T-helper 17 cell (primary cell): ENCODE data around the gene CSNK2A1. TPM values are rescaled to one million over a fixed set of nuclear protein-coding genes. Genes with fewer than 3 reads are reported as not detected.
A peak's percentile ranks its signal among the peaks of the same experiment; 100 is the strongest.

ENCODE experiments used
- ATAC-seq: fragments of 150-1000 bp; cut with Tn5 transposase; 2 replicates; pipeline ENCODE4 v1.10.0; 2021; ENCODE audit warnings: mild to moderate bottlenecking, moderate library complexity
- DNase-seq, 3 donors: peaks; one replicate each; pipeline versions ENCODE4 v3.0.0 to v3.0.0-alpha.2; 2020 to 2021
- H3K9me3 ChIP-seq: one replicate; pipeline ENCODE4 v1.7.0; 2013; ENCODE audit warnings: low read length, mild to moderate bottlenecking; ENCODE audit not compliant: control insufficient read depth, poor library complexity, severe bottlenecking
- H3K27ac Mint-ChIP-seq: one replicate; pipeline ENCODE4 v1.8.0; 2022; ENCODE audit warnings: mild to moderate bottlenecking, moderate library complexity, mixed read lengths
- H3K27me3 Mint-ChIP-seq: one replicate; pipeline ENCODE4 v1.8.0; 2022; ENCODE audit warnings: mixed read lengths
- H3K36me3 Mint-ChIP-seq: one replicate; pipeline ENCODE4 v1.8.0; 2022; ENCODE audit warnings: low read depth, mixed read lengths
- H3K4me1 Mint-ChIP-seq: one replicate; pipeline ENCODE4 v1.8.0; 2022; ENCODE audit warnings: mild to moderate bottlenecking, mixed read lengths
- H3K4me3 Mint-ChIP-seq: one replicate; pipeline ENCODE4 v1.8.0; 2022; ENCODE audit warnings: mild to moderate bottlenecking, moderate library complexity, mixed read lengths
- total RNA-seq, 4 donors: library from RNA in 2 of 4; stranded (reverse) in 2 of 4; gene quantifications; one replicate each; pipeline ENCODE4 v1.2.3 and lab custom pipeline; 2022 to 2026

CSNK2A1 gene
- total RNA-seq, 2 donors from 2014 or later, result 63.8 to 69.0 TPM

DNA sequence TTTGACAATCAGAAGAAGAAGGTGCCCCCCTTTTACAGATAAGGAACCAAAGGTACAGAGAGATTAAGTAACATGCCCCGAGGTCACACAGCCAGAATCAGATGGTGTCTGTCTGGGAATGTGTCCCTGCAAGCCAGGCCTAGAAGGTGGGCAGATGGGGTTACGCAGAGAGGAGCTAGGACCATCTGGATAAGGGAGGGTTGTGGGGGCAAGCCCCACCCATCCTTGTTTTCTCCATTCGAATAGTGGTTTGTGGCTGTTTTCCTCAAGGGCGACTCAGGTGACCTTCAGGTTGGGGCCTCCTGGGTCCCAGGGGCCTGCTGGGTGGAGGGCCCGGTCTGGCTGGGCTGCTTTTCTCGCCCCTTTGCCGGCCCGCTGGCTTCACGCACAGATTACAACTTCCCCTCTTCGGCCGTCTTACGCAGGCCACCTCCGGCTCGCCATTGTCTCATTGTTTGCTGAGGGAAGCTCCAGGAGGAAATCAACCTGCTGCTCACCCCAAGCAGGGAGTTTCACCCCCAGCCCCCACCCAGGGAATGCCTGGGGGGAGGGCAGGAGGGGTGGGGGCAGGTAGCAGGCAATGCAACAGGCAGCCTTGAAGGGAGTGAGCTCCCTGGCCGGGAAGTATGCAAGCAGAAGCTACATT, 30.8 kb upstream of the CSNK2A1 start:
- Mint-ChIP-seq H3K27ac (no peak overlapping the region), H3K36me3 (peaks cover 9% of the 10 kb centered on the region), H3K27me3 (peaks cover 54% of the 10 kb centered on the region), H3K4me1 (peaks cover 3% of the 10 kb centered on the region), H3K4me3 (no peak overlapping the region)
- no peak for ATAC-seq
- DNase-seq, result no peak
- no peaks in the 10 kb centered on the region for H3K9me3 ChIP-seq

DNA sequence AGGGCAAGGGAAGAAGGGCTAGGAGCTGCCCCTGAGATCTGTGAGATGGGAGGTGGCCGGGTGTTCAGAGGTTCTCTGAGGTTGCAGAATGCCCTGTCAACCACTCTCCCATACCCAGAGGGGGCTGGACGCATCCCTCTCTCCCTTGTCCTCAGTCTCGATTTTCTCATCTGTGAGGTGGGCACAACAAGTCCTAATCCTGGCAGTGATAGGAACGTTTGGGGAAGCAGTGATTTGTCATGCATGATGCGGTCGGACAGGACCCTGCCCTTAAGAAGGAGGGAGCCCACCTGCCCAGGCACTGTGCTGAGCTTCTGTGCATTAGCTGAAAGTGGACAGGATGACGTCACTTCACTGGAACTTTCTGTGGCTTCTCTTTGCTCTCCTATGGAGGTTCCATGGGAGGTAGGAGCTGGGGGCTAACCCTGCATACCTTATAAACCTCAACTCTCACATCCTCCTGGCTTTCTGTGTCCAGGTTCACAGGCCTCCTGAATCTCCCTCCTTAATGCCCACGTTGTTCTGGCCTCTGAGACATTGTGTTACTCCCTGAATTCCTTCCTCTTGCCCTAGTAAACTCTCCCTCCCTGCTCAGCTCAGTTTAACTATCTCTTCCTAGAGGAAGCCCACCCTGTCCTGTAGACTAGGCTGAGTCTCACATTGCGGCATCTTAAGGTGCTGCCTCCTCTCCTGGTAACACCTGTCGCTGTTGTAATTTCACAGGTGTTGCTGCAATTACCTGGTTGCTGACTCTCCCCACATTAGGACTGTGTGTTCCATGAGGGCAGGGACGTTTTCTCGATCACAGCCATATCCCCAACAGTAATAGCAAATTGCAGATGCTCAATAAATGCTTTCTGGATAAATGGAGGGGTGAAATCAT, 30.1 kb upstream of the CSNK2A1 start:
- H3K4me3 Mint-ChIP-seq, result no peak overlapping the region
- peaks cover 60% of the 10 kb centered on the region for H3K27me3 Mint-ChIP-seq
- H3K27ac Mint-ChIP-seq, result no peak overlapping the region
- DNase-seq, result no peak
- peaks cover 9% of the 10 kb centered on the region for H3K36me3 Mint-ChIP-seq
- no peaks in the 10 kb centered on the region for H3K9me3 ChIP-seq
- ATAC-seq, result no peak
- H3K4me1 Mint-ChIP-seq, result peaks cover 6% of the 10 kb centered on the region

DNA sequence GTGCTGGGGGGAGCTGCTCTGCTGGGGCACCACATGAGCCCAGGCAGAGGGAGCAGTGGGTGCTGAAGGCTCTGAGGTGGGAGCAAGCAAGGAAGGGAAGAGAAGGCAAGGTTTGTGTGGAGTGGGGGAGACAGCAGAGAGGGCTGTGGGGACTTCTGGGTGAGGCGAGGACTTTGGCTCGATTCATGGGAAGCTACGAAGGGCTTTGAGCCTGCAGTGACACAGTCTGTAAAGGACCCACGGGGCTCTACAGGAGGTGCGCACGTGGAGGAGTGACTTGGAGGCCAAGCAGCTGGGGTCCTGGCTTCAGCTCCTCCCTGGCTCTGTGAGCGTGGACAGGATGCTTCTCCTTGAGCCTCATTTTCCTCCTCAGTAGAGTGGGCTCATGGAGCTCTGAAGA, 29.1 kb upstream of the CSNK2A1 start:
- DNase-seq (no peak), ATAC-seq (no peak)
- H3K4me1 Mint-ChIP-seq, result peaks cover 7% of the 10 kb centered on the region
- H3K27me3 Mint-ChIP-seq, result peaks cover 63% of the 10 kb centered on the region
- H3K4me3 Mint-ChIP-seq, result no peak overlapping the region
- H3K27ac Mint-ChIP-seq, result no peak overlapping the region
- H3K36me3 Mint-ChIP-seq, result peaks cover 9% of the 10 kb centered on the region
- no peaks in the 10 kb centered on the region for H3K9me3 ChIP-seq

DNA sequence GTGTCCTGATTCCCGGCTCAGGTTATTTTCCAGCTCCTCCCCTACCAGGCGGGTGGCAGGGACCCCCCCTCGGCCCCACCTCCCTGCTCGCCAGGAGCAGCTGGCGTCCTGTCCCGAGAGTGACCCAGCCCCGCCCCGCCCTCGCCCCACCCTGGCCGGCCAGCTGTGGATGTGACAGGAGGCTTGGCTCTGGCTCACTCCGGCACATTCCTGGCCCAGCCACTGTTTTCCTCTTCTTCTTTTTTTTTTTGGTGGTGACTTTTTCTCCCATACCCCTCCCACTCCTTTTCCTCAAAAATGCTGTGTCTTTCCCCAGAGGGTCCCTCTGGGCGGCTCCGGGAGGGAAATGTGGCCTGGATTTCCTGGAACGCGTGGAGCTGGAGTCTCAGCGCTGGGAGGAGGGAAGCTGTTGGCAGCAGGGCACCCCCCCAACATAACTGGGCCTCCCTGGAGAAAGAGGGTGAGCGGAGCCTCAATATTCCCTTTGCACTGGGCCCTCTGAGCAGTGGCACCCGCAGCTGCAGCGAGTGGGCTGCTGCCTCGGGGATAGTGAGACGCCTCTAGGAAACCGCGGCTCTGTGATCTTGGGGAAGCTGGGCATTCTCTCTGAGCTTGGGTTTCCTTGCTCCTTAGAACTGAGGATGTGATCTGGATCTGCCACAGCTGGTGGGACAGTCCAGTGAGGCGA, 28.3 kb upstream of the CSNK2A1 start:
- no peak overlapping the region for H3K27ac Mint-ChIP-seq
- DNase-seq (no peak), ATAC-seq (no peak)
- no peaks in the 10 kb centered on the region for H3K9me3 ChIP-seq
- H3K4me1 Mint-ChIP-seq, result peaks cover 7% of the 10 kb centered on the region
- H3K4me3 Mint-ChIP-seq, result no peak overlapping the region
- H3K36me3 Mint-ChIP-seq, result peaks cover 11% of the 10 kb centered on the region
- H3K27me3 Mint-ChIP-seq, result peaks cover 71% of the 10 kb centered on the region

DNA sequence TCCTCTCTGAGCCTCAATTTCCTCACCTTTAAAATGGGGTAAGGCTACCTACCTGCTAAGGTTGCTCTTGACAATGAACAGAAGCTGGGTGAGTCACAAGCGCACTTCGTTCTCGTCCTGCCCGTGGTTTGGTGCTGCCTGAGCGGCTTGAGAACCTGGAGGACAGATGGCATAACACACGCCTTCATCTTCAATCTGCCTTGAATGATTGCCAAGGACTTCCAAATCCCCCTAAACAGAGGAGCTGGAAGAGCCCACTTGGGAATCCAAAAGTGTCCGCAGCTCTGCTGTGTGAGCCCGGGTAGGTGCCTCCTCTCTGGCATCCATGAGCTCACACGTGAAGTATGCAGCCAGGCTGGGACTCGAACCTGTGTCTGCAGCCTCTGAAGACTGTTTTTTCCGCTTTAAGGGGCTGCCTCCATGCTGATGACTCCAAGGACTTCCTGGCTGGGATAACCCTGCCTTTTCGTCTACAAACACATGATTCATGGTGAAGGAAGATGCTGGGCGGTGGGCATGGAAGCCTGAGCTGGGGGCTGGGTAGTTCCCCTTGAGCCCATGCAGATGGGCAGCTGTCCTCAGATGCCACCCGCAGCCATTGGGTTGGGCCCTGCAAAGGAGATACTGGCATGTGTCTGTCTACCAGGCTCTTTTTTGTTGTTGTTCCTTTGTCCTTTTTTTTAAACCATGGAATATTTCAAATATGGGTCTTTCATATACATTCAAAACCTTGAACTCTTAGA, 25.3 kb upstream of the CSNK2A1 start:
- Mint-ChIP-seq H3K4me1 (peaks cover 9% of the 10 kb centered on the region), H3K27me3 (peaks cover 59% of the 10 kb centered on the region), H3K36me3 (peaks cover 10% of the 10 kb centered on the region), H3K4me3 (no peak overlapping the region), H3K27ac (no peak overlapping the region)
- DNase-seq (no peak), ATAC-seq (no peak)
- no peaks in the 10 kb centered on the region for H3K9me3 ChIP-seq

DNA sequence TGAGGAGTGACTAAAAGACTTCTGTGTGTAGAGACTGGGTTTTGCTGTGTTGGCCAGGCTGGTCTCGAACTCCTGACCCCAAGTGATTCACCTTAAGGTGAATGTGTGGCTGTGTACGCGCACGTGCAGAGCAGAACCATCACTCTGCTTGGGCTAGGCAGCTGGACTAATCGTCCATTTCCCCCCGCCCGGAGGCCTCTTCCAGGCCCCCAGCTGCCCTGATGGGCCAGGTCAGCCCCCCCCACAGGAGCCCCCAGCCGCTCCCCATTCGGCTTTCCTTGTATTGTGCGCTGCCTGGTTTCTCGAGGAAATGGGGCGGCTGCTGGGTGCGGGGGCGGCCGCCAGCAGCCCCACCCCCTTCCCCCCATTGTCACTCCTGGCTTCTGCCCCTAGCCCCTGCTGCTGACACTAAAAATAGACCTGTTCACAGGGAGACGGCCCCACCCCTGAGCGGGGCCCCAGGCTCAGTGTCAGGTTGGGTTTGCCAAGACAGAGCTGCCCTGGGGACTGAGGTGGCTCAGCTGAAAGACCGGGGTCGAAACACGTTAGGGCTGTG, 24.6 kb upstream of the CSNK2A1 start:
- ATAC-seq (no peak), DNase-seq (no peak)
- Mint-ChIP-seq H3K27ac (no peak overlapping the region), H3K4me1 (peaks cover 9% of the 10 kb centered on the region), H3K36me3 (peaks cover 8% of the 10 kb centered on the region), H3K4me3 (no peak overlapping the region), H3K27me3 (peaks cover 52% of the 10 kb centered on the region)
- H3K9me3 ChIP-seq, result no peaks in the 10 kb centered on the region

DNA sequence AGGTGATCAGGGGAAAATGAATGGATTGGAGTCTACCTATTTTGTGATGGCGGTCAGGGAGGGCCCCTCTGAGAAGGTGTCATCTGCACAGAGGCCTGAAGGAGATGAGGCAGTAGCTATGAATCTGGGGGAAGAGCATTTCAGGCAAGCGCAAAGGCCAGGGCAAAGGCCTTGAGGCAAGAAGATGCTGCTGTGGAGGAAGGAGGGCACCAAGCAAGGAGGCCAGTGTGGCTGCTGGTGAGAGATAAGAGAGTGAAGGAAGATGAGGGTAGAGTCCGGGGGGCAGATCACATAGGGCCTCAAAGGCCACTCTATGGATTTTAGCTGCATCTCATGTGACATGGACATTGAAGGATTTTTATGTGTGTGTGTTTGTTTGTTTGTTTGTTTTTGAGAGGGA, 20.6 kb upstream of the CSNK2A1 start:
- Mint-ChIP-seq H3K27me3 (peaks cover 49% of the 10 kb centered on the region), H3K4me1 (peaks cover 9% of the 10 kb centered on the region), H3K4me3 (no peak overlapping the region), H3K36me3 (peaks cover 2% of the 10 kb centered on the region), H3K27ac (peak overlapping the region; percentile 47)
- H3K9me3 ChIP-seq, result no peaks in the 10 kb centered on the region
- ATAC-seq (no peak), DNase-seq (no peak)

DNA sequence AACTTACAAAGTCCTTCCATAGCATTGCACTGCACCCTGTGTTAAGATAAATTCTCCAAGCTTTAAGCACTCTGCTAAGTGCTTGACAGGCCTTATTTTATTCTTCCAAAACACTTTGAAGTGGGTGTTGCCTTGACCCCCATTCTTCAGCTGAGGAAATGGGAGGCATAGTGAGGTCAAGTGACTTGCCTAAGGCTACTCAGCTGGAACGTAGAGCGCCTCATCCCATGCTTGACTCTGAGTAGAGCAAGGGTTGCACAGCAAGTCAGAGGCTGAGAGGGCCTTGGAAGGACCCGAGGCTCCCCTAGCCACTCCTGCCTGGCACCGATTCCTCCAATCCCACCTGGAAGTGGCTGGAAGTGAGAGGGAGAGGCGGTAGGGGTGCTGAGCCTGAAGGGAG, 19.6 kb upstream of the CSNK2A1 start:
- ATAC-seq (no peak), DNase-seq (no peak)
- peaks cover 44% of the 10 kb centered on the region for H3K27me3 Mint-ChIP-seq
- no peaks in the 10 kb centered on the region for H3K9me3 ChIP-seq
- H3K4me3 Mint-ChIP-seq, result no peak overlapping the region
- no peak overlapping the region for H3K27ac Mint-ChIP-seq
- peaks cover 5% of the 10 kb centered on the region for H3K4me1 Mint-ChIP-seq
- peaks cover 2% of the 10 kb centered on the region for H3K36me3 Mint-ChIP-seq

DNA sequence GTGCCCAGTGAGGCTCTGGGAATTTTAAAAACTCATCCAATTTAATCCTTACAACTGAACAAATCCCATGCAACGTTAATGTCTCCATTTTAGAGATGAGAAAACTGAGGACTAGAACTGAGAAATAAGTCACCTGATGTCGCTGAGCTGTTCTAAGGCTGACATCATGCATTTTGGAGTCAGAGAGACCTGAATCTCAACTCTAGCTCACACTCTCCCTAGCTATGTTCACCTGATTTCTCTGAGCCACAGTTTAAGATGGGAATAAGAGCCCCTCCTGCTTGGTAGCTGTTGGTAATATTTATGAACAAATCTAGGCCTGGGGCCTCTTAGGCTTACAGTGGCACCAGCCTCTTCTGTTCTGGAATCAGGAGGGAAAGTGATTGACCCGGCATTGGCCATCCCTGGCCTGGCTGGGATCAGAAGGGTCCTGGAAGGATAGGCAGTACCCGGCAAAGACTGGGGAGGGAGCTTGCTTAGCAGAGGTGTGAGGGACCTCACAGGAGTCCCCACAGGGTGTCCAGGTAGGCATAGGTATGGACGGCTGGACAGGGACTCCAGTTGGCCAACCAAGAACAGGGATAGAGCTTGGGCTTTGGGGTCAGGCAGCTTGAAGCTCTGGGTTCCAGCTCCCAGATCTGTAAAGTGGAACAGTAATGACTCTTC, 18.8 kb upstream of the CSNK2A1 start:
- Mint-ChIP-seq H3K27me3 (peaks cover 48% of the 10 kb centered on the region), H3K36me3 (peaks cover 2% of the 10 kb centered on the region), H3K4me1 (peaks cover 5% of the 10 kb centered on the region), H3K4me3 (no peak overlapping the region), H3K27ac (no peak overlapping the region)
- no peak for DNase-seq
- H3K9me3 ChIP-seq, result no peaks in the 10 kb centered on the region
- ATAC-seq, result no peak

DNA sequence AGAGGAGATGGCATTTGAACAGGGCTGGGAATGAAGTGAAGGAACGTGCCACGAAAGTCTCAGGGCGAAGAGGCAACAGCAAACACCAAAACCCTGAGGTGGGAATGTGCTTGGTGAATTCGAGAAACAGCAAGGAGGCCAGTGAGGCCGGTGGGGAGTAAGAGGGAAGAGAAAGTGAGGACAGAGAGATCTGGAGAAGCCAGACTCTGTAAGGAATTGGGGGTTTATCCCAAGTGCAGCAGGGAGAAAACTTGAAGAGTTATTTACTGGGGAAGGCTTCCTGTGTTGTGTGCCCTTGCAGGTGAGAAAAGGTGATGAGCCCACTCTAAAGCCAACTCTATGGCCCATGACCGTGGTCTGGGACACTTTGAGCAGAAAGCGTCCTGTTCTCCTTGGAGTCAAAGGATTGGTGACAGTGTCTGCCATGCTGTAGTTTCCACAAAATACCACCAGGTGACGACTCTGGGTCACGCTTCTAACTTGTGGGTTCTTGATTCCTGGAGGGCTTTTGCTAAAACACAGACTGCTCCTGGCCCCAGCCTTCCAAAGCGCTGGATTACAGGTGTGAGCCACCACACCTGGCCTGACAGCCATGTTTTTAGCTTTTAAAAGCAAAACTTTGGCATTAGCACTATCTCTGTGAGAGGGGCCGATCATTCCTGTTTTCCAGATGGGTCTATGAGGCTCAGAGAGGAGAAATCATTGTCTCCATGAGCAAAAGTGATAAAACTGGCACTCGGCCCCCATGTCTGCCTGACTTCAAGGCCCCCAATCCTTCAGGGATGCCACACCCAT, 18.0 kb upstream of the CSNK2A1 start:
- H3K9me3 ChIP-seq, result no peaks in the 10 kb centered on the region
- peaks cover 5% of the 10 kb centered on the region for H3K4me1 Mint-ChIP-seq
- ATAC-seq (peak; percentile 63), DNase-seq (no peak)
- H3K27ac Mint-ChIP-seq, result no peak overlapping the region
- H3K4me3 Mint-ChIP-seq, result no peak overlapping the region
- peaks cover 42% of the 10 kb centered on the region for H3K27me3 Mint-ChIP-seq
- no peaks in the 10 kb centered on the region for H3K36me3 Mint-ChIP-seq

DNA sequence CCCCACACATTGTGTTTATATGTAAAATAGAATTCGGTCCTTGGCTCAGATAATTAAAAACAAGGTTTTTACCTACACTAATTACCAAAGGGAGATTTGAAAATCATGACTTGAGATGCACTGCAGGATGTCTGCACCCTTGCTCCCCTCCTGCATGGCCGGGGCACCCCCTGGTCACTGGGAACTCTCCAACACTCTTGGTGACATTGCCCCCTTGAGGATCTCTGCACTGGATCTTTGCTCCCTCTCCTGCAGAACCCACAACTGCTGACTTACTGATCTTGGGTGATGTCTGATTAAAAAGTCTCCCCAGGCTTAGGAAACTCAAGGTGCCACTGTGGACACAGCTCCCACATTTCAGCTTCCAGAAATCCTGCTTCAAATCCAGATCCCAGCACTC, 17.1 kb upstream of the CSNK2A1 start:
- DNase-seq, result no peak
- H3K27ac Mint-ChIP-seq, result no peak overlapping the region
- H3K9me3 ChIP-seq, result no peaks in the 10 kb centered on the region
- no peak overlapping the region for H3K4me3 Mint-ChIP-seq
- peaks cover 5% of the 10 kb centered on the region for H3K4me1 Mint-ChIP-seq
- no peak for ATAC-seq
- no peaks in the 10 kb centered on the region for H3K36me3 Mint-ChIP-seq
- H3K27me3 Mint-ChIP-seq, result peaks cover 46% of the 10 kb centered on the region

DNA sequence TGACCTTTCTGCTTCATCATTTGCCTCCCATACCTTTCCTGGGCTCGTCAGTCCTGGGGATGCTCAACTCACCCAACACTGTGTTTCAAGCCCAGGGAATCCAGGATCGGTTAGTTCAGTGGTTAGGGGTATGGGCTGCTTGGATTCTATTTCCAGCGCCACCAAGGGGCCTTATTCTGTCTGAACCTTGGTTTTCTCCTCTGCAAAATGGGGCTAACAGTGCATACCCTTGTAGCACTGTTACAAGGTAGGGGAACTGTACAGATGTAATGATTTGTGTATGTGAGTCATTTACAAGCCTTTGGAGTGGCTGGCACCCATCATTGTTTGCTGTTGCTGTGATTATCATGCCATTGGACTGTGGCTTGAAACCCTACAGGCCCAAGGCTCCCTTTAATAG, 14.5 kb upstream of the CSNK2A1 start:
- H3K4me3 Mint-ChIP-seq, result no peak overlapping the region
- H3K27ac Mint-ChIP-seq, result no peak overlapping the region
- DNase-seq (no peak), ATAC-seq (no peak)
- peaks cover 4% of the 10 kb centered on the region for H3K36me3 Mint-ChIP-seq
- H3K9me3 ChIP-seq, result no peaks in the 10 kb centered on the region
- H3K27me3 Mint-ChIP-seq, result peaks cover 61% of the 10 kb centered on the region
- peaks cover 2% of the 10 kb centered on the region for H3K4me1 Mint-ChIP-seq
